ENCODE measurements around the gene SWI5. TPM values are rescaled to one million over a fixed set of nuclear protein-coding genes. Genes with fewer than 3 reads are reported as not detected.

SWI5 gene
- total RNA-seq, 1 experiment from 2014 or later: 22.4 TPM

DNA sequence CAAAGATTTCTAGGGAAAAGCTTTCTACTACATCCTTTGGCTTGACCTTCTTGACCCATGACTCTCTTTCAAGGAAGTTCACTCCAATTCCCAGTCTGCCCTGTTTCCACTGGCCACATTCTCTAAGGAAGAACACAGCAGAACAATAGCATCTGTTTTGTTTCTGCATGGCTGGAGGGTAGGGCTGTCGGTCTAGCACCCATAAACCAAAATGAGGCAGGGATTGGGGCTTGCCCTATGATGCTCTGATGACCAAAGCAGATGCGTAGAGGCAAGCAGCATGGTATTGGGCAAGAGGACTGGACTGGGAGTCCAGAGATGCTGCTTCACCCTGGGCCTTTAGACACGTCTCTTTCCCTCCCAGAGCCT is 24.4 kb upstream of the SWI5 start:
- Histone ChIP-seq H3K4me3 (replicated peaks in 1 of 2; ENCODE audit: low read depth in 1 of 2, low read length in 2 of 2) (peak overlapping the region; percentile 72 to 74), H3K36me3 (ENCODE audit: control insufficient read depth in 1 of 2, insufficient read depth in 2 of 2, low read length in 2 of 2) (peaks cover 0 to 1% of the 10 kb centered on the region in 2 experiments; a peak in 1 of 4 replicates), H3K9me2 (ENCODE audit: insufficient read depth) (no peaks in the 10 kb centered on the region), H3K4me1 (ENCODE audit: control insufficient read depth in 1 of 2, insufficient read depth in 2 of 2, low read length in 2 of 2) (peaks cover 8 to 29% of the 10 kb centered on the region in 2 experiments; a peak in 3 of 4 replicates), H2AFZ (ENCODE audit: low read depth, low read length, poor library complexity, severe bottlenecking) (no peak overlapping the region), H3K4me2 (ENCODE audit: low read length) (peak overlapping the region; percentile 91), H3K27ac (ENCODE audit: low read depth, low read length) (peak overlapping the region; percentile 84; the same call in 1 of the 2 replicates), H4K20me1 (ENCODE audit: insufficient read depth) (no peaks in the 10 kb centered on the region), H3K9ac (ENCODE audit: low read length) (peak overlapping the region; percentile 94), H3K27me3 (ENCODE audit: insufficient read depth, low read length) (no peaks in the 10 kb centered on the region), H3K79me2 (ENCODE audit: insufficient read depth, low read length) (peaks cover 11% of the 10 kb centered on the region), H3K9me3 (ENCODE audit: control insufficient read depth in 1 of 2, insufficient read depth in 1 of 2, low read depth in 1 of 2, low read length in 2 of 2) (no peaks in the 10 kb centered on the region)
- POLR2A ChIA-PET: interaction anchor here (1.0 kb wide), 1 partner anchor 19 kb away, joined by 3 read pairs; no protein-coding TSS in a partner anchor
- DNase-seq (ENCODE audit: low read depth, low spot score): no peak
- TF ChIP-seq CEBPB (IDR thresholded peaks at IDR 0.05; ENCODE audit: low read depth) (no peak), SP1 (IDR thresholded peaks at IDR 0.05; ENCODE audit: low read depth) (no peak), POLR2A (IDR thresholded peaks at IDR 0.05; ENCODE audit: borderline replicate concordance, extremely low read depth, insufficient read depth, insufficient read length) (no peak), POLR2AphosphoS5 (IDR thresholded peaks at IDR 0.05; ENCODE audit: low read depth, low read length) (no peak)
- CTCF ChIA-PET: no interaction called here
- RAD21 ChIA-PET (ENCODE audit: low non-redundant PET in 1 of 2, low total read pairs in 2 of 2, uncharacterized antibody in 2 of 2, unreplicated experiment in 2 of 2): no interaction called here
- ATAC-seq: no peak
- TSS peak; percentile 63 for BruUV-seq (replicated peaks)
- intact Hi-C loops (cut with micrococcal nuclease): no loop called here

DNA sequence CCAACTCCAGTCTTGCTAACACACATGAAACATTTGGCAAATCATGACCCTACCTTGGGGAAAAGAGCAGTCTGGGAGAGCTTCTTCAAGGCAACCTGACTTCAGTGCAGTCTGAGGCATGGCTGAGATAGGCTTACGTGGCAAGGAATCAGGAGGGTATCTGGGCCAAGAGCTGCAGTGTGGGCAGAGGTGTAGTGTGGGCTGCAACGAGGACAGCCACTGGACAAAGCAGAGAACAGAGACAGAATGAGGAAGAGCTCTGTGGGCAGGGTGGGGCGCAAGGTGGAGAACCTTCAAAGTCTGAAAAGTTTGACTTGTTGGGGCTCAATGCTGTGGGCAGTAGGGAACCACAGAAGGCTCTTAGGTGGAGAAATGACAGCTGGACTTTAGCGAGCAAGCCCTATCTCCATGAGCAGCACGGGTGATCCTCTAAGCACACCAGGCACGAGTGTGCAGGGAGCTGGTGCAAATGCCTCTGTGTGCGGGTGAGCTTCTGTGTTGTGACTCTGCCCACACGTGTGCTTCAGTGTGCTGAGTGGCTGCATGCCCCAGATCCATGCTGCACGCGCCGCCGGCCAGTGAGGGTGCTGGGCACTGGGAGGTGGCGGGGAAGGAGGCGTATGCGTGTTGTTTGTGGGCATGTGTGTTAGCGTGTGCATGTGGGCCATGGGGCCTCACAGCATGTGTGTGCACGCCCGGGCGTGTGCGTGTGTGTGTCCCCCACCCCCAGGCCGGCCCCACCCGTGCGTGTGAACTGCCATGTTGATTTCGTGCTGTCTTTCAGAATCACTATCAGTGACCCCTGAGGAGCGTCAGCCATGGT is 23.5 kb upstream of the SWI5 start:
- ChIA-PET CTCF (interaction anchor here (0.8 kb wide), 1 partner anchor 19 kb away, joined by 4 read pairs; no protein-coding TSS in a partner anchor), RAD21 (ENCODE audit: low non-redundant PET in 1 of 2, low total read pairs in 2 of 2, uncharacterized antibody in 2 of 2, unreplicated experiment in 2 of 2) (no interaction called here), POLR2A (interaction anchor here (0.9 kb wide), 1 partner anchor 23 kb away, joined by 3 read pairs; the partner anchor contains the start of genes GOLGA2 and SWI5)
- DNase-seq (ENCODE audit: low read depth, low spot score): no peak
- peak overlapping the region; percentile 91 for H3K4me2 ChIP-seq (ENCODE audit: low read length)
- no TSS peak for BruUV-seq (replicated peaks)
- ATAC-seq: no peak
- no peaks in the 10 kb centered on the region for H3K27me3 ChIP-seq (ENCODE audit: insufficient read depth, low read length)
- H3K9me2 ChIP-seq (ENCODE audit: insufficient read depth): no peaks in the 10 kb centered on the region
- H2AFZ ChIP-seq (ENCODE audit: low read depth, low read length, poor library complexity, severe bottlenecking): no peak overlapping the region
- H4K20me1 ChIP-seq (ENCODE audit: insufficient read depth): no peaks in the 10 kb centered on the region
- no peak overlapping the region for H3K4me3 ChIP-seq (replicated peaks in 1 of 2; ENCODE audit: low read depth in 1 of 2, low read length in 2 of 2)
- H3K79me2 ChIP-seq (ENCODE audit: insufficient read depth, low read length): peaks cover 11% of the 10 kb centered on the region
- H3K4me1 ChIP-seq (ENCODE audit: control insufficient read depth in 1 of 2, insufficient read depth in 2 of 2, low read length in 2 of 2): peaks cover 8 to 29% of the 10 kb centered on the region in 2 experiments; a peak in 3 of 4 replicates
- no peak overlapping the region for H3K27ac ChIP-seq (ENCODE audit: low read depth, low read length)
- no peak overlapping the region for H3K9ac ChIP-seq (ENCODE audit: low read length)
- H3K36me3 ChIP-seq (ENCODE audit: control insufficient read depth in 1 of 2, insufficient read depth in 2 of 2, low read length in 2 of 2): peaks cover 0 to 3% of the 10 kb centered on the region in 2 experiments; a peak in 1 of 4 replicates
- intact Hi-C loops (cut with micrococcal nuclease): no loop called here
- no peaks in the 10 kb centered on the region for H3K9me3 ChIP-seq (ENCODE audit: control insufficient read depth in 1 of 2, insufficient read depth in 1 of 2, low read depth in 1 of 2, low read length in 2 of 2)
- TF ChIP-seq, protein P1, sequence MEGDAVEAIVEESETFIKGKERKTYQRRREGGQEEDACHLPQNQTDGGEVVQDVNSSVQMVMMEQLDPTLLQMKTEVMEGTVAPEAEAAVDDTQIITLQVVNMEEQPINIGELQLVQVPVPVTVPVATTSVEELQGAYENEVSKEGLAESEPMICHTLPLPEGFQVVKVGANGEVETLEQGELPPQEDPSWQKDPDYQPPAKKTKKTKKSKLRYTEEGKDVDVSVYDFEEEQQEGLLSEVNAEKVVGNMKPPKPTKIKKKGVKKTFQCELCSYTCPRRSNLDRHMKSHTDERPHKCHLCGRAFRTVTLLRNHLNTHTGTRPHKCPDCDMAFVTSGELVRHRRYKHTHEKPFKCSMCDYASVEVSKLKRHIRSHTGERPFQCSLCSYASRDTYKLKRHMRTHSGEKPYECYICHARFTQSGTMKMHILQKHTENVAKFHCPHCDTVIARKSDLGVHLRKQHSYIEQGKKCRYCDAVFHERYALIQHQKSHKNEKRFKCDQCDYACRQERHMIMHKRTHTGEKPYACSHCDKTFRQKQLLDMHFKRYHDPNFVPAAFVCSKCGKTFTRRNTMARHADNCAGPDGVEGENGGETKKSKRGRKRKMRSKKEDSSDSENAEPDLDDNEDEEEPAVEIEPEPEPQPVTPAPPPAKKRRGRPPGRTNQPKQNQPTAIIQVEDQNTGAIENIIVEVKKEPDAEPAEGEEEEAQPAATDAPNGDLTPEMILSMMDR (IDR thresholded peaks at IDR 0.05 in 2 of 3, conservative IDR thresholded peaks at IDR 0.05 in 1 of 3; ENCODE audit: borderline replicate concordance in 1 of 3, insufficient read depth in 1 of 3, low read depth in 2 of 3, low read length in 2 of 3): no peak
- TF ChIP-seq SIN3A (IDR thresholded peaks at IDR 0.05; ENCODE audit: low read depth) (no peak), ZFX (IDR thresholded peaks at IDR 0.05) (no peak), CBX3 (IDR thresholded peaks at IDR 0.05; ENCODE audit: low read depth) (no peak), ELF1 (IDR thresholded peaks at IDR 0.05; ENCODE audit: borderline replicate concordance, low read depth) (no peak), SP1 (IDR thresholded peaks at IDR 0.05; ENCODE audit: low read depth) (no peak), RAD21 (IDR thresholded peaks at IDR 0.05; ENCODE audit: low read depth) (no peak), POLR2A (IDR thresholded peaks at IDR 0.05; ENCODE audit: borderline replicate concordance, extremely low read depth, insufficient read depth, insufficient read length) (no peak), POLR2AphosphoS5 (IDR thresholded peaks at IDR 0.05; ENCODE audit: low read depth, low read length) (no peak), YY1 (IDR thresholded peaks at IDR 0.05; ENCODE audit: extremely low read depth, insufficient replicate concordance, low read depth, low read length) (no peak), TCF7L2 (IDR thresholded peaks at IDR 0.05; ENCODE audit: borderline replicate concordance, extremely low read depth, insufficient read depth, insufficient read length) (no peak)
- TF ChIP-seq, protein P2, sequence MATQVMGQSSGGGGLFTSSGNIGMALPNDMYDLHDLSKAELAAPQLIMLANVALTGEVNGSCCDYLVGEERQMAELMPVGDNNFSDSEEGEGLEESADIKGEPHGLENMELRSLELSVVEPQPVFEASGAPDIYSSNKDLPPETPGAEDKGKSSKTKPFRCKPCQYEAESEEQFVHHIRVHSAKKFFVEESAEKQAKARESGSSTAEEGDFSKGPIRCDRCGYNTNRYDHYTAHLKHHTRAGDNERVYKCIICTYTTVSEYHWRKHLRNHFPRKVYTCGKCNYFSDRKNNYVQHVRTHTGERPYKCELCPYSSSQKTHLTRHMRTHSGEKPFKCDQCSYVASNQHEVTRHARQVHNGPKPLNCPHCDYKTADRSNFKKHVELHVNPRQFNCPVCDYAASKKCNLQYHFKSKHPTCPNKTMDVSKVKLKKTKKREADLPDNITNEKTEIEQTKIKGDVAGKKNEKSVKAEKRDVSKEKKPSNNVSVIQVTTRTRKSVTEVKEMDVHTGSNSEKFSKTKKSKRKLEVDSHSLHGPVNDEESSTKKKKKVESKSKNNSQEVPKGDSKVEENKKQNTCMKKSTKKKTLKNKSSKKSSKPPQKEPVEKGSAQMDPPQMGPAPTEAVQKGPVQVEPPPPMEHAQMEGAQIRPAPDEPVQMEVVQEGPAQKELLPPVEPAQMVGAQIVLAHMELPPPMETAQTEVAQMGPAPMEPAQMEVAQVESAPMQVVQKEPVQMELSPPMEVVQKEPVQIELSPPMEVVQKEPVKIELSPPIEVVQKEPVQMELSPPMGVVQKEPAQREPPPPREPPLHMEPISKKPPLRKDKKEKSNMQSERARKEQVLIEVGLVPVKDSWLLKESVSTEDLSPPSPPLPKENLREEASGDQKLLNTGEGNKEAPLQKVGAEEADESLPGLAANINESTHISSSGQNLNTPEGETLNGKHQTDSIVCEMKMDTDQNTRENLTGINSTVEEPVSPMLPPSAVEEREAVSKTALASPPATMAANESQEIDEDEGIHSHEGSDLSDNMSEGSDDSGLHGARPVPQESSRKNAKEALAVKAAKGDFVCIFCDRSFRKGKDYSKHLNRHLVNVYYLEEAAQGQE (IDR thresholded peaks at IDR 0.05; ENCODE audit: low read depth): no peak

Data from HCT116 (cell line).